Measurements from ENCODE around the gene NFATC2.
"Not testable (repeated sequence)": the region's sequence is repeated elsewhere in the genome, so short reads cannot be mapped to it uniquely, and the experiment has no call there.

The NFATC2 gene

DNA sequence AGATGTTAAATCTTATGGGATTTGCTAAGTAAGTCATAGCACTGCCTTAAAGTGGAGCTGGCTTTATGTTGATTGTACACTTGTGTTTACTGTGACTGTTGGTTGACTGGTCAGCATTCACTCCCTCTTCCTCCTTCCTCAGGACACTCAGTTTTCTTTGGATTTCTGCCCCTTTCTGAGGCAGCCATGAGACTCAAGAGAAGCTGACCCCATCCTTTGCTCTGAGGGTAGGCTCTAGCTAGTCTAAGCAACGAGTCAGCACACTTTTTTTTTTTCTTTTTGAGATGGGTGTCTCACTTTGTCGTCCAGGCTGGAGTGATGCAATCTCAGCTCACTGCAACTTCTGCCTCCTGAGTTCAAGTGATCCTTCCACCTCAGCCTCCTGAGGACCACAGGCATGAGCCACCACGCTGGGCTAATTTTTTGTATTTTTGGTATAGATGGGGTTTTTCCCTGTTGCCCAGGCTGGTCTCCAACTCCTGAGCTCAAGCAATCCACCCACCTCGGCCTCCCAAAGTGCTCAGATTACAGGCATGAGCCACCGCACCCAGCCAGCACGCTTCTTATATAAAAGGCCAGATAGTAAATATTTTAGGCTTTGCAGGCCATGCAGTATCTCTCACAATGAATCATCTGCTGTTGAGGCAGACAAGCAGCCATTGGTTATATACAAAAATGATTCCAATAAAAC lies 191.4 kb downstream of the NFATC2 start:
- H3K27ac ChIP-seq (ENCODE audit: low read depth, low read length), result peak overlapping the region; percentile 99
- peaks cover 49% of the 10 kb centered on the region for H3K4me1 ChIP-seq (ENCODE audit: control insufficient read depth, insufficient read depth, low read length, unreplicated experiment)
- peak overlapping the region; percentile 23; the same call in 1 of the 2 replicates for H3K4me3 ChIP-seq (ENCODE audit: low read depth, low read length)
- H3K36me3 ChIP-seq (ENCODE audit: insufficient read depth, low read length), result no peaks in the 10 kb centered on the region
- H3K27me3 ChIP-seq (ENCODE audit: insufficient read depth, low read length), result no peaks in the 10 kb centered on the region
- no peaks in the 10 kb centered on the region for H3K79me2 ChIP-seq (ENCODE audit: control insufficient read depth, insufficient read depth, low read length, unreplicated experiment)
- H2AFZ ChIP-seq (ENCODE audit: low read length, unreplicated experiment), result no peak overlapping the region

- no peak overlapping the region for H2AFZ ChIP-seq (ENCODE audit: low read length, unreplicated experiment)
- H3K79me2 ChIP-seq (ENCODE audit: control insufficient read depth, insufficient read depth, low read length, unreplicated experiment), result no peaks in the 10 kb centered on the region
- H3K36me3 ChIP-seq (ENCODE audit: insufficient read depth, low read length), result no peaks in the 10 kb centered on the region
- peaks cover 52% of the 10 kb centered on the region for H3K4me1 ChIP-seq (ENCODE audit: control insufficient read depth, insufficient read depth, low read length, unreplicated experiment)
- H3K4me3 ChIP-seq (ENCODE audit: low read depth, low read length), result no peak overlapping the region
- H3K27me3 ChIP-seq (ENCODE audit: insufficient read depth, low read length), result no peaks in the 10 kb centered on the region
- no peak overlapping the region for H3K27ac ChIP-seq (ENCODE audit: low read depth, low read length)
These were observed 193.6 kb downstream of the NFATC2 start for GRCh38 chr20:51348876-51349275.

- no peak overlapping the region for H3K4me3 ChIP-seq (ENCODE audit: low read depth, low read length)
- peaks cover 47% of the 10 kb centered on the region for H3K4me1 ChIP-seq (ENCODE audit: control insufficient read depth, insufficient read depth, low read length, unreplicated experiment)
- H3K36me3 ChIP-seq (ENCODE audit: insufficient read depth, low read length), result no peaks in the 10 kb centered on the region
- no peak overlapping the region for H2AFZ ChIP-seq (ENCODE audit: low read length, unreplicated experiment)
- no peaks in the 10 kb centered on the region for H3K27me3 ChIP-seq (ENCODE audit: insufficient read depth, low read length)
- H3K79me2 ChIP-seq (ENCODE audit: control insufficient read depth, insufficient read depth, low read length, unreplicated experiment), result no peaks in the 10 kb centered on the region
- H3K27ac ChIP-seq (ENCODE audit: low read depth, low read length), result peak overlapping the region; percentile 99; the same call in 1 of the 2 replicates
These were observed 194.7 kb downstream of the NFATC2 start for GRCh38 chr20:51347831-51348230.

GRCh38 chr20:51346686-51347485 lies 195.6 kb downstream of the NFATC2 start:
- Histone ChIP-seq H3K27ac (ENCODE audit: low read depth, low read length) (peak overlapping the region; percentile 99), H3K27me3 (ENCODE audit: insufficient read depth, low read length) (no peaks in the 10 kb centered on the region), H2AFZ (ENCODE audit: low read length, unreplicated experiment) (no peak overlapping the region), H3K36me3 (ENCODE audit: insufficient read depth, low read length) (no peaks in the 10 kb centered on the region), H3K4me3 (ENCODE audit: low read depth, low read length) (no peak overlapping the region), H3K79me2 (ENCODE audit: control insufficient read depth, insufficient read depth, low read length, unreplicated experiment) (no peaks in the 10 kb centered on the region), H3K4me1 (ENCODE audit: control insufficient read depth, insufficient read depth, low read length, unreplicated experiment) (peaks cover 46% of the 10 kb centered on the region)

GRCh38 chr20:51345601-51346101 lies 196.9 kb downstream of the NFATC2 start:
- H3K27me3 ChIP-seq (ENCODE audit: insufficient read depth, low read length), result no peaks in the 10 kb centered on the region

GRCh38 chr20:51343802-51344201 lies 198.7 kb downstream of the NFATC2 start:
- not testable (repeated sequence) for H3K4me3 ChIP-seq (ENCODE audit: low read depth, low read length); H3K79me2 ChIP-seq (ENCODE audit: control insufficient read depth, insufficient read depth, low read length, unreplicated experiment); H3K36me3 ChIP-seq (ENCODE audit: insufficient read depth, low read length); H3K27me3 ChIP-seq (ENCODE audit: insufficient read depth, low read length); H3K27ac ChIP-seq (ENCODE audit: low read depth, low read length); H2AFZ ChIP-seq (ENCODE audit: low read length, unreplicated experiment)
- peaks cover 46% of the 10 kb centered on the region for H3K4me1 ChIP-seq (ENCODE audit: control insufficient read depth, insufficient read depth, low read length, unreplicated experiment)

More at GRCh38 chr20:51345601-51346101, 196.9 kb downstream of the NFATC2 start:
- Histone ChIP-seq H2AFZ (ENCODE audit: low read length, unreplicated experiment) (no peak overlapping the region), H3K27ac (ENCODE audit: low read depth, low read length) (peak overlapping the region; percentile 99), H3K4me1 (ENCODE audit: control insufficient read depth, insufficient read depth, low read length, unreplicated experiment) (peaks cover 41% of the 10 kb centered on the region), H3K79me2 (ENCODE audit: control insufficient read depth, insufficient read depth, low read length, unreplicated experiment) (no peaks in the 10 kb centered on the region), H3K36me3 (ENCODE audit: insufficient read depth, low read length) (no peaks in the 10 kb centered on the region), H3K4me3 (ENCODE audit: low read depth, low read length) (no peak overlapping the region)

DNA sequence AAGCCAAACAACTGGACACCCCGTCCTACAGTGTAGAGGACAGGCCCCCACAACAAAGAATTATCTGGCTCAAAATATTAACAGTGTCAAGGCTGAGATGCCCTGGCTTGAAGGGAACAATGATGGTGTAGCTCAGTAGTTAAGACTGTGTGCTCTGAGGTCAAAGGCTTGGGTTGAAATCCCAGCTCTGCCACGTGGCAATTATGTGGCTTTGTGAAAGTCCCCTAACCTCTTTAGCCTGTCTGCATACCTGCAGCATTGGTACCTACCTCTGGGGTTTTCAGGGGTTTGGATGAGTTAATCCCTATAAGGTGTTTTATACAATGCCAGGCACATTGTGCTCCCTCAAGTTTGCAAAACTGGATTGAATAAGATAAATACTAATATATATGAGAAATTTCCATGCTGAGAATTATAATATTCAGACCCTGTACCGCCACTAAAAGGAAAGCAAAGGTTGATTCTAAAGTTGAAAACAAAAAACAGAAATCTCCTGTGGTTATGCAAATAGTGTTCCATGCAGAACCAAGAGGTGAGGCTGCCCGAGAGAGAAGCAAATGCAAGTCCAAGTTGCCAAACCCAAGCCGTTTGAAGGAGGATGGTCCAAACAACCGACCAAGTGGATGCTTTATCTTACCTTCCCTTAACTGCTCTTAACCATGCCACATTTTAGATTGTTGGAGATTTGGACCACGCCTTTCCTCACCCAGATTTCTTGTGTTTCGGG lies 199.8 kb downstream of the NFATC2 start:
- Histone ChIP-seq H2AFZ (ENCODE audit: low read length, unreplicated experiment) (no peak overlapping the region), H3K27ac (ENCODE audit: low read depth, low read length) (peak overlapping the region; percentile 62; the same call in 1 of the 2 replicates), H3K4me1 (ENCODE audit: control insufficient read depth, insufficient read depth, low read length, unreplicated experiment) (peaks cover 56% of the 10 kb centered on the region), H3K79me2 (ENCODE audit: control insufficient read depth, insufficient read depth, low read length, unreplicated experiment) (no peaks in the 10 kb centered on the region), H3K36me3 (ENCODE audit: insufficient read depth, low read length) (no peaks in the 10 kb centered on the region), H3K27me3 (ENCODE audit: insufficient read depth, low read length) (no peaks in the 10 kb centered on the region), H3K4me3 (ENCODE audit: low read depth, low read length) (no peak overlapping the region)

DNA sequence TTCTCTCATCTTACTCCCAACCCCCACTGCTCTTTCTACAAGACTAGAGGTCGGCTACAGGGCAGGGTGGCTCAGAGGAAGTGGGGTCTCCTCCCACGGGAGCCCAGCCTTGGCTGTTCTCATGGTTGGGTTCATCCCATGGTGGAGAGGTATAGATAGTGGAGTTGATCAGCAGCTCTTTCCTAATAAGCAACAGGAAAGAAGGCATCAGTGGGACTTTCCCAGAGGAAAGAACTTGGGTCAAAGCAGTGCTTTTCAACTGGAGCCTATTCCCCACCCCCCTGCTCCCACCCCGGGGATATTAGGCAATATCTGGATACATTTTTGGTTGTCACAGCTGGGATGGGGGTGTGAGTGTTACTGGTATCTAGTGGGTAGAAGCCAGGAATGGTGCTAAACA lies 200.9 kb downstream of the NFATC2 start:
- H3K79me2 ChIP-seq (ENCODE audit: control insufficient read depth, insufficient read depth, low read length, unreplicated experiment), result no peaks in the 10 kb centered on the region
- no peaks in the 10 kb centered on the region for H3K27me3 ChIP-seq (ENCODE audit: insufficient read depth, low read length)
- H3K36me3 ChIP-seq (ENCODE audit: insufficient read depth, low read length), result no peaks in the 10 kb centered on the region
- peaks cover 62% of the 10 kb centered on the region for H3K4me1 ChIP-seq (ENCODE audit: control insufficient read depth, insufficient read depth, low read length, unreplicated experiment)
- H3K27ac ChIP-seq (ENCODE audit: low read depth, low read length), result peak overlapping the region; percentile 62
- no peak overlapping the region for H2AFZ ChIP-seq (ENCODE audit: low read length, unreplicated experiment)
- no peak overlapping the region for H3K4me3 ChIP-seq (ENCODE audit: low read depth, low read length)

DNA sequence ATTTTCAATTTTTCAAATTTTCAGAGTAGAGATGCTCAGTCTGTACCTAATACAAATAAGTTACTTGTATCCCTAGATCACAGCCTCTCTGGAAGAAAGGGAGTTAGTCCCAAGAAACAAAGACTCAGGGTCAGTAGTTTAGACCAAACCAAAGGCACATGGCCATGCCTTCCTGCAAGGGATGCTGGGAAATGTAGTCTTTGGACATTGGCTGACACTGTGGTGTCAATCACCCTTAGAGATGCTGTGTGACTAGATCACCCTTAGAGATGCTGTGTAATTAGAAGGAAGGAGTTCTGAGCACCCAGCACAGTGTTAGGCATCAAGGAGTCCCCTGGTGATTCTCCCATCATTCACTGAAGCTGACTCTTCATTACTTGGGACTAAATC lies 202.1 kb downstream of the NFATC2 start:
- Histone ChIP-seq H3K79me2 (ENCODE audit: control insufficient read depth, insufficient read depth, low read length, unreplicated experiment) (no peaks in the 10 kb centered on the region), H2AFZ (ENCODE audit: low read length, unreplicated experiment) (no peak overlapping the region), H3K4me1 (ENCODE audit: control insufficient read depth, insufficient read depth, low read length, unreplicated experiment) (peaks cover 60% of the 10 kb centered on the region), H3K27me3 (ENCODE audit: insufficient read depth, low read length) (no peaks in the 10 kb centered on the region), H3K27ac (ENCODE audit: low read depth, low read length) (peak overlapping the region; percentile 93), H3K4me3 (ENCODE audit: low read depth, low read length) (no peak overlapping the region), H3K36me3 (ENCODE audit: insufficient read depth, low read length) (no peaks in the 10 kb centered on the region)

GRCh38 chr20:51339721-51340450 lies 202.6 kb downstream of the NFATC2 start:
- Histone ChIP-seq H3K27me3 (ENCODE audit: insufficient read depth, low read length) (no peaks in the 10 kb centered on the region), H3K36me3 (ENCODE audit: insufficient read depth, low read length) (no peaks in the 10 kb centered on the region), H3K79me2 (ENCODE audit: control insufficient read depth, insufficient read depth, low read length, unreplicated experiment) (no peaks in the 10 kb centered on the region), H3K4me1 (ENCODE audit: control insufficient read depth, insufficient read depth, low read length, unreplicated experiment) (peaks cover 60% of the 10 kb centered on the region), H3K27ac (ENCODE audit: low read depth, low read length) (peak overlapping the region; percentile 93), H2AFZ (ENCODE audit: low read length, unreplicated experiment) (no peak overlapping the region), H3K4me3 (ENCODE audit: low read depth, low read length) (no peak overlapping the region)

Measured in ACC112 (cell line).